Activated CD8-positive, alpha-beta T cell treated with anti-CD3 and anti-CD28 coated beads for 36 hours (primary cell): ENCODE data around the gene TNXB. TPM values are rescaled to one million over a fixed set of nuclear protein-coding genes. Genes with fewer than 3 reads are reported as not detected.
A peak's percentile ranks its signal among the peaks of the same experiment; 100 is the strongest.
"Not testable (repeated sequence)": the region's sequence is repeated elsewhere in the genome, so short reads cannot be mapped to it uniquely, and the experiment has no call there.

Experiments
- ATAC-seq: fragments of 200-7000 bp; cut with Tn5 transposase; one replicate; pipeline ENCODE4 v1.10.0; 2021; ENCODE audit warnings: mild to moderate bottlenecking, moderate library complexity
- CTCF ChIA-PET: fragments of 350-600 bp; sonication (Branson Sonifier 250); formaldehyde crosslinking; loops from one replicate; lab custom pipeline; 2021; ENCODE audit warnings: antibody characterized with exemption; lab: Charles Lee
- POLR2A ChIA-PET: fragments of 350-600 bp; sonication (Branson Sonifier 250); formaldehyde crosslinking; loops from one replicate; lab custom pipeline; 2021; ENCODE audit warnings: antibody characterized with exemption; lab: Charles Lee
- DNase-seq: peaks from one replicate; pipeline ENCODE4 v3.0.0-alpha.2; 2020
- H3K27ac Mint-ChIP-seq: one replicate; pipeline ENCODE4 v1.8.0; 2021; ENCODE audit warnings: mild to moderate bottlenecking, mixed read lengths
- H3K27me3 Mint-ChIP-seq: one replicate; pipeline ENCODE4 v1.8.0; 2021; ENCODE audit warnings: mixed read lengths
- H3K36me3 Mint-ChIP-seq: one replicate; pipeline ENCODE4 v1.8.0; 2021; ENCODE audit warnings: low read depth, mixed read lengths
- H3K4me1 Mint-ChIP-seq: one replicate; pipeline ENCODE4 v1.8.0; 2021; ENCODE audit warnings: low read depth, mixed read lengths
- H3K4me3 Mint-ChIP-seq: one replicate; pipeline ENCODE4 v1.8.0; 2021; ENCODE audit warnings: mild to moderate bottlenecking, moderate library complexity, mixed read lengths
- H3K9me3 Mint-ChIP-seq: one replicate; pipeline ENCODE4 v1.8.0; 2021; ENCODE audit warnings: mixed read lengths
- intact Hi-C: fragments of 100-400 bp; cut with micrococcal nuclease; formaldehyde crosslinking; loops from one replicate; pipeline ENCODE4 v1.10.0; 2022
- total RNA-seq, 2 experiments: library from RNA; stranded (reverse); gene quantifications; one replicate each; pipeline ENCODE4 v1.2.3, GENCODE V29; 2021

The TNXB gene
- total RNA-seq, 2 experiments from 2014 or later, result 1.8 to 3.7 TPM

GRCh38 chr6:32012941-32013617 is 96.1 kb downstream of the TNXB start:
- DNase-seq, intact Hi-C loops, CTCF ChIA-PET, ATAC-seq, H3K27me3 Mint-ChIP-seq, H3K9me3 Mint-ChIP-seq, H3K27ac Mint-ChIP-seq, H3K4me3 Mint-ChIP-seq, H3K4me1 Mint-ChIP-seq, POLR2A ChIA-PET, H3K36me3 Mint-ChIP-seq: not testable (repeated sequence)

- POLR2A ChIA-PET, H3K4me3 Mint-ChIP-seq, H3K4me1 Mint-ChIP-seq, H3K9me3 Mint-ChIP-seq, ATAC-seq, H3K27me3 Mint-ChIP-seq, DNase-seq, H3K27ac Mint-ChIP-seq, intact Hi-C loops, H3K36me3 Mint-ChIP-seq, CTCF ChIA-PET: not testable (repeated sequence)
These were observed 98.1 kb downstream of the TNXB start for GRCh38 chr6:32010856-32011530.

- H3K27ac Mint-ChIP-seq, POLR2A ChIA-PET, H3K36me3 Mint-ChIP-seq, intact Hi-C loops, H3K27me3 Mint-ChIP-seq, CTCF ChIA-PET, H3K4me1 Mint-ChIP-seq, H3K4me3 Mint-ChIP-seq, DNase-seq, H3K9me3 Mint-ChIP-seq, ATAC-seq: not testable (repeated sequence)
These were observed 99.6 kb downstream of the TNXB start for GRCh38 chr6:32009537-32009936.

- H3K27ac Mint-ChIP-seq, H3K4me1 Mint-ChIP-seq, H3K4me3 Mint-ChIP-seq, H3K36me3 Mint-ChIP-seq, POLR2A ChIA-PET, DNase-seq, CTCF ChIA-PET, H3K9me3 Mint-ChIP-seq, intact Hi-C loops, ATAC-seq, H3K27me3 Mint-ChIP-seq: not testable (repeated sequence)
These were observed 100.5 kb downstream of the TNXB start for GRCh38 chr6:32008616-32009015.

- H3K4me1 Mint-ChIP-seq, H3K27ac Mint-ChIP-seq, H3K27me3 Mint-ChIP-seq, POLR2A ChIA-PET, intact Hi-C loops, H3K4me3 Mint-ChIP-seq, CTCF ChIA-PET, H3K9me3 Mint-ChIP-seq, DNase-seq, ATAC-seq, H3K36me3 Mint-ChIP-seq: not testable (repeated sequence)
These were observed 101.1 kb downstream of the TNXB start for GRCh38 chr6:32008037-32008436.

GRCh38 chr6:32007086-32007485 is 102.1 kb downstream of the TNXB start:
- H3K27ac Mint-ChIP-seq, DNase-seq, H3K27me3 Mint-ChIP-seq, H3K36me3 Mint-ChIP-seq, H3K9me3 Mint-ChIP-seq, ATAC-seq, CTCF ChIA-PET, H3K4me1 Mint-ChIP-seq, intact Hi-C loops, POLR2A ChIA-PET, H3K4me3 Mint-ChIP-seq: not testable (repeated sequence)

GRCh38 chr6:32005991-32006529 is 103.1 kb downstream of the TNXB start:
- H3K4me1 Mint-ChIP-seq, ATAC-seq, H3K9me3 Mint-ChIP-seq, H3K27me3 Mint-ChIP-seq, H3K4me3 Mint-ChIP-seq, H3K36me3 Mint-ChIP-seq, intact Hi-C loops, DNase-seq, CTCF ChIA-PET, H3K27ac Mint-ChIP-seq: not testable (repeated sequence)
- POLR2A ChIA-PET, result interaction anchor here (0.6 kb wide), 1 partner anchor 674 kb away, joined by 5 read pairs; no protein-coding TSS in a partner anchor

- H3K9me3 Mint-ChIP-seq, H3K36me3 Mint-ChIP-seq, CTCF ChIA-PET, DNase-seq, H3K4me1 Mint-ChIP-seq, H3K27me3 Mint-ChIP-seq, H3K27ac Mint-ChIP-seq, H3K4me3 Mint-ChIP-seq, intact Hi-C loops, ATAC-seq: not testable (repeated sequence)
- POLR2A ChIA-PET, result interaction anchor here (0.6 kb wide), 1 partner anchor 673 kb away, joined by 5 read pairs; no protein-coding TSS in a partner anchor
These were observed 103.6 kb downstream of the TNXB start for GRCh38 chr6:32005538-32005880.

GRCh38 chr6:32004864-32005537 is 104.1 kb downstream of the TNXB start:
- POLR2A ChIA-PET, intact Hi-C loops, H3K4me1 Mint-ChIP-seq, H3K9me3 Mint-ChIP-seq, H3K4me3 Mint-ChIP-seq, H3K27ac Mint-ChIP-seq, H3K27me3 Mint-ChIP-seq, DNase-seq, H3K36me3 Mint-ChIP-seq, CTCF ChIA-PET: not testable (repeated sequence)
- ATAC-seq, result peak; percentile 87

GRCh38 chr6:32004393-32004792 is 104.7 kb downstream of the TNXB start:
- H3K27me3 Mint-ChIP-seq, H3K4me3 Mint-ChIP-seq, H3K9me3 Mint-ChIP-seq, H3K4me1 Mint-ChIP-seq, H3K36me3 Mint-ChIP-seq, ATAC-seq, H3K27ac Mint-ChIP-seq, CTCF ChIA-PET, POLR2A ChIA-PET, intact Hi-C loops, DNase-seq: not testable (repeated sequence)

GRCh38 chr6:32003301-32003700 is 105.8 kb downstream of the TNXB start:
- H3K27ac Mint-ChIP-seq, H3K36me3 Mint-ChIP-seq, intact Hi-C loops, ATAC-seq, H3K9me3 Mint-ChIP-seq, DNase-seq, H3K4me3 Mint-ChIP-seq, H3K27me3 Mint-ChIP-seq, H3K4me1 Mint-ChIP-seq, CTCF ChIA-PET, POLR2A ChIA-PET: not testable (repeated sequence)
